GM19463 (cell line): Measurements from ENCODE around the gene FBXL20.

Experiments
- ATAC-seq: cut with Tn5 transposase; IDR thresholded peaks from one replicate; pipeline ENCODE4 v1.9.1; 2021; ENCODE audit warnings: mild to moderate bottlenecking, moderate library complexity; ENCODE audit not compliant: unreplicated experiment

The FBXL20 gene

GRCh38 chr17:39208893-39209292, 192.5 kb downstream of the FBXL20 start:
- ATAC-seq, result peak; percentile 60

GRCh38 chr17:39208136-39208535, 193.3 kb downstream of the FBXL20 start:
- ATAC-seq, result no peak

GRCh38 chr17:39205112-39205526, 196.3 kb downstream of the FBXL20 start:
- no peak for ATAC-seq

GRCh38 chr17:39204245-39204644, 197.2 kb downstream of the FBXL20 start:
- no peak for ATAC-seq
